ENCODE results near the gene SUPT3H. TPM values are rescaled to one million over a fixed set of nuclear protein-coding genes. Genes with fewer than 3 reads are reported as not detected.

SUPT3H gene
- polyA plus RNA-seq, 1 experiment, result 8.7 TPM

DNA sequence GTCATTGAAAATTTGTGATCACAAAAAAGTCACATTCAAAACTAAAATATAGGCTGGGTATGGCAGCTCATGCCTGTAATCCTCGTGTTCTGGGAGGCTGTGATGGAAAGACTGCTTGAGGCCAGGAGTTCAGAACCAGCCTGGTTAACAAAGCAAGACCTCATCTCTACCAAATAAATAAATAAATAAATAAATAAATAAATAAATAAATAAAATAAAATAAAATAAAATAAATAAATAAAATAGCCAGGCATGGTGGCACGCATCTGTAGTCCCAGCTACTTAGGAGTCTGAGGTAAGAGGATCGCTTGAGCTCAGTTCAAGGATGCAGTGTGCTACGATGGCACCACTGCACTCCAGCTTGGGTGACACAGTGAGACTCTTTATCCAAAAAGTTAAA lies 392.7 kb downstream of the SUPT3H start:
- no peak overlapping the region for H3K4me3 ChIP-seq (ENCODE audit: low read depth, low read length)
- H3K27ac ChIP-seq (ENCODE audit: low read depth, low read length), result no peak overlapping the region
- CTCF ChIA-PET, result interaction anchor here (0.7 kb wide), 1 partner anchor 443 kb away, joined by 5 read pairs; no protein-coding TSS in a partner anchor
- no peak for DNase-seq (ENCODE audit: low read depth, low spot score)
- no peaks in the 10 kb centered on the region for H3K9me3 ChIP-seq (ENCODE audit: control insufficient read depth, insufficient read depth, low read length)
- POLR2A ChIA-PET, result no interaction called here
- H3K27me3 ChIP-seq (ENCODE audit: control insufficient read depth, insufficient read depth, low read length), result no peaks in the 10 kb centered on the region
- no peak for TF ChIP-seq CTCF (IDR thresholded peaks at IDR 0.05; ENCODE audit: low read depth, low read length)

- H3K27me3 ChIP-seq (ENCODE audit: control insufficient read depth, insufficient read depth, low read length), result no peaks in the 10 kb centered on the region
- TF ChIP-seq CTCF (IDR thresholded peaks at IDR 0.05; ENCODE audit: low read depth, low read length), result no peak
- ChIA-PET POLR2A (no interaction called here), CTCF (interaction anchor here (0.7 kb wide), 1 partner anchor 114 kb away, joined by 3 read pairs; no protein-coding TSS in a partner anchor)
- no peaks in the 10 kb centered on the region for H3K9me3 ChIP-seq (ENCODE audit: control insufficient read depth, insufficient read depth, low read length)
- no peak overlapping the region for H3K27ac ChIP-seq (ENCODE audit: low read depth, low read length)
- no peak overlapping the region for H3K4me3 ChIP-seq (ENCODE audit: low read depth, low read length)
- DNase-seq (ENCODE audit: low read depth, low spot score), result no peak
These were observed 394.0 kb downstream of the SUPT3H start for GRCh38 chr6:44983467-44984365.

DNA sequence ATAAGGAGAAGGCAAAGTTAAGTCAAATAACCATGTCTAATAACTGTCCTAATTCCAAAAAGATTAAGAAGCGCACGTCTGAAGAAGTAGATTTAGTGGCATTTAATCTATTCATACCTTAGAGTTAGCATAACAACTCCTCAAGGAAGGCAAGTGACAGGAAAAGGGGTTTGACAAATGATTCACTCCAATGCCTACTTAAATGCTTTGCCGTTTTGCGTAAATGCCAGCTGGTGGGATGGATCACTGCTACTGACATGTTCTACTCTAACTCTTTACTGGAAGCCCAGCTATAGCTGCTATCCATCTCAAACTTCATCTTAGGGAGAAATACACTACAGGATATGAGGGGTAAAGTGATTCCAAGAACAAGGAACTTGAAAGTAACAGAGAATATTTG lies 396.9 kb downstream of the SUPT3H start:
- no peak for DNase-seq (ENCODE audit: low read depth, low spot score)
- CTCF ChIA-PET, result no interaction called here
- TF ChIP-seq CTCF (IDR thresholded peaks at IDR 0.05; ENCODE audit: low read depth, low read length), result no peak

GRCh38 chr6:44976677-44977641 lies 400.8 kb downstream of the SUPT3H start:
- Histone ChIP-seq H3K27me3 (ENCODE audit: control insufficient read depth, insufficient read depth, low read length) (no peaks in the 10 kb centered on the region), H3K9me3 (ENCODE audit: control insufficient read depth, insufficient read depth, low read length) (peaks cover 7% of the 10 kb centered on the region), H3K27ac (ENCODE audit: low read depth, low read length) (no peak overlapping the region), H3K4me3 (ENCODE audit: low read depth, low read length) (no peak overlapping the region)
- no peak for DNase-seq (ENCODE audit: low read depth, low spot score)
- POLR2A ChIA-PET, result no interaction called here
- CTCF ChIA-PET, result interaction anchor here (0.6 to 1.8 kb wide), 2 partner anchors 275 to 501 kb away, joined by 5 to 7 read pairs; no protein-coding TSS in a partner anchor
- TF ChIP-seq CTCF (IDR thresholded peaks at IDR 0.05; ENCODE audit: low read depth, low read length), result no peak

More for the DNA sequence above, 396.9 kb downstream of the SUPT3H start:
- H3K27ac ChIP-seq (ENCODE audit: low read depth, low read length), result no peak overlapping the region
- POLR2A ChIA-PET, result no interaction called here
- H3K9me3 ChIP-seq (ENCODE audit: control insufficient read depth, insufficient read depth, low read length), result no peaks in the 10 kb centered on the region
- no peak overlapping the region for H3K4me3 ChIP-seq (ENCODE audit: low read depth, low read length)
- no peaks in the 10 kb centered on the region for H3K27me3 ChIP-seq (ENCODE audit: control insufficient read depth, insufficient read depth, low read length)

Data from AG04450 (cell line).